ENCODE data around the gene NLRP1.
"Not testable (repeated sequence)": the region's sequence is repeated elsewhere in the genome, so short reads cannot be mapped to it uniquely, and the experiment has no call there.

NLRP1 gene

GRCh38 chr17:5585836-5586521 lies 1.7 kb upstream of the NLRP1 start:
- no peak for DNase-seq

GRCh38 chr17:5585287-5585794 lies 1.0 kb upstream of the NLRP1 start:
- DNase-seq = no peak

- DNase-seq = no peak
These were observed 605 bp downstream of the NLRP1 start for GRCh38 chr17:5583426-5584382.

GRCh38 chr17:5582209-5583185 lies 1.8 kb downstream of the NLRP1 start:
- DNase-seq = no peak

GRCh38 chr17:5581655-5582054 lies 2.7 kb downstream of the NLRP1 start:
- no peak for DNase-seq

GRCh38 chr17:5580969-5581368 lies 3.3 kb downstream of the NLRP1 start:
- no peak for DNase-seq

- no peak for DNase-seq
These were observed 3.9 kb downstream of the NLRP1 start for GRCh38 chr17:5580367-5580766.

GRCh38 chr17:5578768-5579167 lies 5.5 kb downstream of the NLRP1 start:
- not testable (repeated sequence) for DNase-seq

- DNase-seq = not testable (repeated sequence)
These were observed 11.3 kb downstream of the NLRP1 start for GRCh38 chr17:5573017-5573416.

GRCh38 chr17:5571281-5571680 lies 13.0 kb downstream of the NLRP1 start:
- no peak for DNase-seq

GRCh38 chr17:5565808-5566207 lies 18.5 kb downstream of the NLRP1 start:
- no peak for DNase-seq

GRCh38 chr17:5563456-5563855 lies 20.9 kb downstream of the NLRP1 start:
- DNase-seq = no peak

GRCh38 chr17:5562661-5563360 lies 21.5 kb downstream of the NLRP1 start:
- DNase-seq = no peak

GRCh38 chr17:5561736-5562571 lies 22.4 kb downstream of the NLRP1 start:
- no peak for DNase-seq

GRCh38 chr17:5560361-5560988 lies 23.8 kb downstream of the NLRP1 start:
- DNase-seq = no peak

GRCh38 chr17:5558815-5559785 lies 25.2 kb downstream of the NLRP1 start:
- no peak for DNase-seq

- no peak for DNase-seq
These were observed 26.3 kb downstream of the NLRP1 start for GRCh38 chr17:5557990-5558389.

- no peak for DNase-seq
These were observed 26.8 kb downstream of the NLRP1 start for GRCh38 chr17:5557485-5557884.

- DNase-seq = no peak
These were observed 29.1 kb downstream of the NLRP1 start for GRCh38 chr17:5555254-5555653.
